T1000 (cell line): Measurements from ENCODE around the gene ADAMTS16.

ENCODE experiments used
- DNase-seq: peaks from one replicate; lab custom pipeline; 2025; ENCODE audit warnings: mixed read lengths; lab: John Stamatoyannopoulos, UW

Gene ADAMTS16

GRCh38 chr5:5289537-5289936 is 149.4 kb downstream of the ADAMTS16 start:
- DNase-seq, result no peak

GRCh38 chr5:5290674-5291334 is 150.7 kb downstream of the ADAMTS16 start:
- no peak for DNase-seq

- DNase-seq, result no peak
These were observed 151.2 kb downstream of the ADAMTS16 start for GRCh38 chr5:5291357-5291756.

- DNase-seq, result no peak
These were observed 152.9 kb downstream of the ADAMTS16 start for GRCh38 chr5:5293029-5293428.

- DNase-seq, result no peak
These were observed 154.3 kb downstream of the ADAMTS16 start for GRCh38 chr5:5294429-5294828.

GRCh38 chr5:5295351-5295750 is 155.2 kb downstream of the ADAMTS16 start:
- no peak for DNase-seq

- DNase-seq, result no peak
These were observed 155.9 kb downstream of the ADAMTS16 start for GRCh38 chr5:5296051-5296450.

GRCh38 chr5:5297432-5298067 is 157.4 kb downstream of the ADAMTS16 start:
- DNase-seq, result no peak

- DNase-seq, result no peak
These were observed 158.0 kb downstream of the ADAMTS16 start for GRCh38 chr5:5298068-5298633.

GRCh38 chr5:5298841-5299541 is 158.9 kb downstream of the ADAMTS16 start:
- DNase-seq, result no peak

GRCh38 chr5:5301176-5301575 is 161.0 kb downstream of the ADAMTS16 start:
- no peak for DNase-seq

- no peak for DNase-seq
These were observed 162.1 kb downstream of the ADAMTS16 start for GRCh38 chr5:5302201-5302600.

GRCh38 chr5:5303242-5303641 is 163.1 kb downstream of the ADAMTS16 start:
- no peak for DNase-seq

- no peak for DNase-seq
These were observed 164.4 kb downstream of the ADAMTS16 start for GRCh38 chr5:5304361-5305020.

- DNase-seq, result no peak
These were observed 166.6 kb downstream of the ADAMTS16 start for GRCh38 chr5:5306696-5307095.

GRCh38 chr5:5308319-5308718 is 168.2 kb downstream of the ADAMTS16 start:
- no peak for DNase-seq

- no peak for DNase-seq
These were observed 169.5 kb downstream of the ADAMTS16 start for GRCh38 chr5:5309645-5310044.

GRCh38 chr5:5313101-5313635 is 173.0 kb downstream of the ADAMTS16 start:
- no peak for DNase-seq

- no peak for DNase-seq
These were observed 174.0 kb downstream of the ADAMTS16 start for GRCh38 chr5:5314166-5314565.

GRCh38 chr5:5314626-5315025 is 174.5 kb downstream of the ADAMTS16 start:
- DNase-seq, result no peak

- DNase-seq, result no peak
These were observed 175.2 kb downstream of the ADAMTS16 start for GRCh38 chr5:5315068-5315980.
